Mesenchymal stem cell (in vitro differentiated cells and primary cell): Measurements from ENCODE around the gene MAGI3.

Source experiments
- DNase-seq: peaks from one replicate; pipeline ENCODE4 v3.0.0-alpha.2; 2013
- H2AFZ ChIP-seq: one replicate; pipeline ENCODE4 v1.6.1; 2013; ENCODE audit warnings: low read depth, mild to moderate bottlenecking, control low read depth, inconsistent platforms, low read length, moderate library complexity
- H2AK5ac ChIP-seq: 2 replicates; pipeline ENCODE4 v1.6.1; 2013; ENCODE audit warnings: low read length, moderate library complexity, mild to moderate bottlenecking, inconsistent platforms; ENCODE audit not compliant: severe bottlenecking
- H2BK120ac ChIP-seq: one replicate; pipeline ENCODE4 v1.6.1; 2013; ENCODE audit warnings: low read depth, mild to moderate bottlenecking, inconsistent platforms, low read length, moderate library complexity
- H2BK12ac ChIP-seq, 2 experiments: one replicate each; pipeline ENCODE4 v1.6.1; 2013; ENCODE audit warnings: inconsistent platforms in 2 of 2, low read length in 2 of 2, mild to moderate bottlenecking in 2 of 2, moderate library complexity in 2 of 2, control low read depth in 1 of 2
- H2BK15ac ChIP-seq: one replicate; pipeline ENCODE4 v1.6.1; 2013; ENCODE audit warnings: mild to moderate bottlenecking, low read depth, inconsistent platforms; ENCODE audit not compliant: poor library complexity, severe bottlenecking
- H2BK5ac ChIP-seq: 2 replicates; pipeline ENCODE4 v1.6.1; 2013; ENCODE audit warnings: low read depth, mild to moderate bottlenecking, low read length, control low read depth, inconsistent platforms; ENCODE audit not compliant: poor library complexity, severe bottlenecking
- H3K14ac ChIP-seq, 2 experiments: one replicate each; pipeline ENCODE4 v1.6.1; 2013; ENCODE audit warnings: inconsistent platforms in 2 of 2, low read length in 2 of 2, control low read depth in 1 of 2, mild to moderate bottlenecking in 1 of 2, moderate library complexity in 1 of 2
- H3K18ac ChIP-seq, 2 experiments: one replicate each; pipeline ENCODE4 v1.6.1; 2013; ENCODE audit warnings: inconsistent platforms in 2 of 2, low read length in 2 of 2, control low read depth in 1 of 2, low read depth in 1 of 2, mild to moderate bottlenecking in 1 of 2
- H3K23ac ChIP-seq, 2 experiments: one replicate each; pipeline ENCODE4 v1.6.1; 2013; ENCODE audit warnings: inconsistent platforms in 2 of 2, low read length in 2 of 2, mild to moderate bottlenecking in 2 of 2, moderate library complexity in 2 of 2, control low read depth in 1 of 2
- H3K27ac ChIP-seq: 2 replicates; pipeline ENCODE4 v1.5.1; 2013; ENCODE audit warnings: mild to moderate bottlenecking, moderate library complexity, low read length, control low read depth, inconsistent platforms; ENCODE audit not compliant: poor library complexity, severe bottlenecking
- H3K27me3 ChIP-seq, 2 experiments: 2 replicates each; pipeline versions ENCODE4 v1.6.1 to v1.7.0; 2013; ENCODE audit warnings: low read length in 2 of 2, mild to moderate bottlenecking in 2 of 2, moderate library complexity in 2 of 2, control low read depth in 1 of 2, inconsistent platforms in 1 of 2; ENCODE audit not compliant: control insufficient read depth in 1 of 2, insufficient read depth in 1 of 2
- H3K36me3 ChIP-seq, 2 experiments: 2 replicates each; pipeline versions ENCODE4 v1.6.1 to v1.7.0; 2013; ENCODE audit warnings: low read length in 2 of 2, control low read depth in 1 of 2, inconsistent platforms in 1 of 2, low read depth in 1 of 2, mild to moderate bottlenecking in 1 of 2; ENCODE audit not compliant: insufficient read depth in 2 of 2, control insufficient read depth in 1 of 2
- H3K4ac ChIP-seq, 2 experiments: one replicate each; pipeline ENCODE4 v1.6.1; 2013; ENCODE audit warnings: inconsistent platforms in 2 of 2, low read length in 2 of 2, mild to moderate bottlenecking in 2 of 2, moderate library complexity in 2 of 2, control low read depth in 1 of 2, low read depth in 1 of 2
- H3K4me1 ChIP-seq: 2 replicates; pipeline ENCODE4 v1.6.1; 2013; ENCODE audit warnings: low read depth, low read length, control low read depth; ENCODE audit not compliant: control insufficient read depth, insufficient read depth
- H3K4me2 ChIP-seq: 2 replicates; pipeline ENCODE4 v1.6.1; 2013; ENCODE audit warnings: low read length, mild to moderate bottlenecking, inconsistent platforms; ENCODE audit not compliant: poor library complexity, severe bottlenecking
- H3K4me3 ChIP-seq, 2 experiments: 2 replicates each; pipeline versions ENCODE4 v1.5.1 to v1.7.0; 2013; ENCODE audit warnings: low read length in 2 of 2, mild to moderate bottlenecking in 2 of 2, control low read depth in 1 of 2, low read depth in 1 of 2; ENCODE audit not compliant: insufficient read depth in 1 of 2
- H3K79me1 ChIP-seq: replicated peaks from 2 replicates; pipeline ENCODE4 v1.6.1; 2013; ENCODE audit warnings: mild to moderate bottlenecking, control low read depth, low read length, inconsistent platforms; ENCODE audit not compliant: poor library complexity, severe bottlenecking
- H3K9ac ChIP-seq: 2 replicates; pipeline ENCODE4 v1.7.0; 2013; ENCODE audit warnings: mild to moderate bottlenecking, low read length, moderate library complexity
- H3K9me3 ChIP-seq: 2 replicates; pipeline ENCODE4 v1.7.0; 2013; ENCODE audit warnings: mild to moderate bottlenecking, low read length; ENCODE audit not compliant: control insufficient read depth
- H4K8ac ChIP-seq: one replicate; pipeline ENCODE4 v1.6.1; 2013; ENCODE audit warnings: inconsistent platforms, mild to moderate bottlenecking, low read length, moderate library complexity
- H4K91ac ChIP-seq: one replicate; pipeline ENCODE4 v1.6.1; 2013; ENCODE audit warnings: mild to moderate bottlenecking, low read length, inconsistent platforms
- WGBS: methylation state at CpG from one replicate; pipeline ENCODE4 v1.1.7; 2013; ENCODE audit warnings: mixed read lengths; 5-methylcytosine and 5-hydroxymethylcytosine counted together

Gene MAGI3

GRCh38 chr1:113534875-113535274 lies 144.6 kb downstream of the MAGI3 start:
- Histone ChIP-seq H2BK120ac (no peak overlapping the region), H3K9me3 (no peaks in the 10 kb centered on the region), H4K91ac (no peak overlapping the region), H4K8ac (no peak overlapping the region), H2BK5ac (peak overlapping the region; percentile 5), H3K4me3 (no peak overlapping the region), H3K23ac (no peak overlapping the region), H3K18ac (no peak overlapping the region), H2AFZ (no peak overlapping the region), H3K14ac (no peak overlapping the region), H2BK15ac (no peak overlapping the region), H3K27me3 (no peaks in the 10 kb centered on the region), H3K9ac (peak overlapping the region; percentile 62), H3K4me1 (peaks cover 2% of the 10 kb centered on the region), H3K4me2 (no peak overlapping the region), H3K36me3 (no peaks in the 10 kb centered on the region), H2BK12ac (no peak overlapping the region), H3K27ac (peak overlapping the region; percentile 9), H2AK5ac (no peak overlapping the region), H3K4ac (no peak overlapping the region), H3K79me1 (peaks cover 6% of the 10 kb centered on the region)
- no peak for DNase-seq
- WGBS = no CpG with 5 or more reads among the region's 1 CpG

- H3K4me3 ChIP-seq = no peak overlapping the region
- H3K4ac ChIP-seq = no peak overlapping the region
- peaks cover 2% of the 10 kb centered on the region for H3K4me1 ChIP-seq
Measured at GRCh38 chr1:113536182-113536780, 146.0 kb downstream of the MAGI3 start.

GRCh38 chr1:113538225-113538624 lies 147.9 kb downstream of the MAGI3 start:
- Histone ChIP-seq H3K4me1 (peaks cover 2% of the 10 kb centered on the region), H2BK12ac (no peak overlapping the region), H2AFZ (no peak overlapping the region)

More at GRCh38 chr1:113536182-113536780, 146.0 kb downstream of the MAGI3 start:
- H2BK120ac ChIP-seq = no peak overlapping the region
- no peak overlapping the region for H3K4me2 ChIP-seq
- H3K18ac ChIP-seq = no peak overlapping the region
- H3K36me3 ChIP-seq = no peaks in the 10 kb centered on the region
- H4K8ac ChIP-seq = no peak overlapping the region
- no peak overlapping the region for H4K91ac ChIP-seq
- H3K27me3 ChIP-seq = no peaks in the 10 kb centered on the region
- no peak overlapping the region for H3K27ac ChIP-seq
- peaks cover 6% of the 10 kb centered on the region for H3K79me1 ChIP-seq
- H2BK12ac ChIP-seq = no peak overlapping the region
- WGBS = no CpG with 5 or more reads among the region's 1 CpG
- no peak overlapping the region for H2AK5ac ChIP-seq
- no peak overlapping the region for H2AFZ ChIP-seq
- H3K9me3 ChIP-seq = no peaks in the 10 kb centered on the region
- H2BK5ac ChIP-seq = no peak overlapping the region
- peak; percentile 20 for DNase-seq
- H3K14ac ChIP-seq = no peak overlapping the region
- no peak overlapping the region for H2BK15ac ChIP-seq
- no peak overlapping the region for H3K23ac ChIP-seq
- H3K9ac ChIP-seq = peak overlapping the region; percentile 62

GRCh38 chr1:113540335-113540734 lies 150.0 kb downstream of the MAGI3 start:
- no peak overlapping the region for H3K4me3 ChIP-seq

More at GRCh38 chr1:113538225-113538624, 147.9 kb downstream of the MAGI3 start:
- no peak overlapping the region for H2BK120ac ChIP-seq
- H3K18ac ChIP-seq = no peak overlapping the region
- no peak overlapping the region for H2BK5ac ChIP-seq
- no peaks in the 10 kb centered on the region for H3K36me3 ChIP-seq
- no peak for DNase-seq
- H4K91ac ChIP-seq = no peak overlapping the region
- no peaks in the 10 kb centered on the region for H3K9me3 ChIP-seq
- no peak overlapping the region for H3K4me3 ChIP-seq
- peak overlapping the region; percentile 62 for H3K9ac ChIP-seq
- no peak overlapping the region for H2AK5ac ChIP-seq
- peaks cover 6% of the 10 kb centered on the region for H3K79me1 ChIP-seq
- no peak overlapping the region for H2BK15ac ChIP-seq
- H3K4ac ChIP-seq = no peak overlapping the region
- no peak overlapping the region for H4K8ac ChIP-seq
- WGBS = 63% methylated on average over 1 of the region's 3 CpGs
- no peak overlapping the region for H3K23ac ChIP-seq
- H3K4me2 ChIP-seq = no peak overlapping the region
- H3K14ac ChIP-seq = no peak overlapping the region
- H3K27me3 ChIP-seq = no peaks in the 10 kb centered on the region
- no peak overlapping the region for H3K27ac ChIP-seq

More at GRCh38 chr1:113540335-113540734, 150.0 kb downstream of the MAGI3 start:
- Histone ChIP-seq H3K9me3 (no peaks in the 10 kb centered on the region), H3K27ac (no peak overlapping the region), H3K14ac (no peak overlapping the region), H4K91ac (no peak overlapping the region), H3K4me2 (no peak overlapping the region), H3K4ac (no peak overlapping the region), H3K27me3 (no peaks in the 10 kb centered on the region), H2AFZ (no peak overlapping the region), H2BK15ac (no peak overlapping the region), H2BK120ac (no peak overlapping the region), H3K4me1 (peaks cover 2% of the 10 kb centered on the region), H3K23ac (no peak overlapping the region), H2AK5ac (no peak overlapping the region), H3K9ac (no peak overlapping the region), H2BK5ac (no peak overlapping the region), H2BK12ac (no peak overlapping the region), H4K8ac (no peak overlapping the region), H3K18ac (no peak overlapping the region), H3K36me3 (no peaks in the 10 kb centered on the region), H3K79me1 (peaks cover 10% of the 10 kb centered on the region)
- DNase-seq = no peak
- 92% methylated on average over 2 of the region's 3 CpGs for WGBS
